22Rv1 (cell line): Measurements from ENCODE around the gene PSMC6.

ENCODE experiments used
- H3K27ac ChIP-seq: fragments of 450-650 bp; 2 replicates; pipeline ENCODE4 v1.5.1; 2017
- ZFX ChIP-seq: fragments of 450-650 bp; IDR thresholded peaks from 2 replicates; pipeline ENCODE4 v1.6.1; 2017; ENCODE audit warnings: antibody characterized with exemption, borderline replicate concordance
- TF ChIP-seq, protein P1 (sequence below): fragments of 450-650 bp; IDR thresholded peaks from 2 replicates; pipeline ENCODE4 v1.5.1; 2017; ENCODE audit warnings: mild to moderate bottlenecking

Gene PSMC6

GRCh38 chr14:52733824-52734223 is 26.8 kb downstream of the PSMC6 start:
- TF ChIP-seq, protein P1, sequence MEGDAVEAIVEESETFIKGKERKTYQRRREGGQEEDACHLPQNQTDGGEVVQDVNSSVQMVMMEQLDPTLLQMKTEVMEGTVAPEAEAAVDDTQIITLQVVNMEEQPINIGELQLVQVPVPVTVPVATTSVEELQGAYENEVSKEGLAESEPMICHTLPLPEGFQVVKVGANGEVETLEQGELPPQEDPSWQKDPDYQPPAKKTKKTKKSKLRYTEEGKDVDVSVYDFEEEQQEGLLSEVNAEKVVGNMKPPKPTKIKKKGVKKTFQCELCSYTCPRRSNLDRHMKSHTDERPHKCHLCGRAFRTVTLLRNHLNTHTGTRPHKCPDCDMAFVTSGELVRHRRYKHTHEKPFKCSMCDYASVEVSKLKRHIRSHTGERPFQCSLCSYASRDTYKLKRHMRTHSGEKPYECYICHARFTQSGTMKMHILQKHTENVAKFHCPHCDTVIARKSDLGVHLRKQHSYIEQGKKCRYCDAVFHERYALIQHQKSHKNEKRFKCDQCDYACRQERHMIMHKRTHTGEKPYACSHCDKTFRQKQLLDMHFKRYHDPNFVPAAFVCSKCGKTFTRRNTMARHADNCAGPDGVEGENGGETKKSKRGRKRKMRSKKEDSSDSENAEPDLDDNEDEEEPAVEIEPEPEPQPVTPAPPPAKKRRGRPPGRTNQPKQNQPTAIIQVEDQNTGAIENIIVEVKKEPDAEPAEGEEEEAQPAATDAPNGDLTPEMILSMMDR: no peak
- no peak for TF ChIP-seq ZFX
- no peak overlapping the region for H3K27ac ChIP-seq

GRCh38 chr14:52735921-52736489 is 29.0 kb downstream of the PSMC6 start:
- no peak overlapping the region for H3K27ac ChIP-seq
- TF ChIP-seq ZFX: no peak
- TF ChIP-seq, protein P1: no peak

DNA sequence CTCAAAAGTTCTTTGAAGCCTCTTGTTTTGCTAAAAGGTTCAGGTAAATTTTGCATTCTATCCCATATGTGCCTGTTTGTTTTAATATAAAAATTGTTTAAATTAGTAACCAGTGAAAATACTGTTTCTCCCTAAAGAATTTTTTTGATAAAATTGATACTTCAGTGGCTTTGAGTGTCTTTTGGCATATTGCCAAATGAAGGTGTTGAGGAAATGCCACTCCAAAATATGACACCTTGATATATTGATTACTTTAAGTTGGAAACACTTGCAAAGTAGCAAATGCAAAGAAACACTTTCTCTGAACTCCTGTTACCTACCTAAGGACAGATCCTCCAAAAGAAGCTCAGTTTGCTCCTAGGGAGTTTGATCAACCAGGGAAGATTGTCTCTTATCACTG is 31.4 kb downstream of the PSMC6 start:
- TF ChIP-seq, protein P1: no peak
- TF ChIP-seq ZFX: no peak
- no peak overlapping the region for H3K27ac ChIP-seq

GRCh38 chr14:52740751-52741150 is 33.8 kb downstream of the PSMC6 start:
- no peak for TF ChIP-seq ZFX
- TF ChIP-seq, protein P1: no peak

DNA sequence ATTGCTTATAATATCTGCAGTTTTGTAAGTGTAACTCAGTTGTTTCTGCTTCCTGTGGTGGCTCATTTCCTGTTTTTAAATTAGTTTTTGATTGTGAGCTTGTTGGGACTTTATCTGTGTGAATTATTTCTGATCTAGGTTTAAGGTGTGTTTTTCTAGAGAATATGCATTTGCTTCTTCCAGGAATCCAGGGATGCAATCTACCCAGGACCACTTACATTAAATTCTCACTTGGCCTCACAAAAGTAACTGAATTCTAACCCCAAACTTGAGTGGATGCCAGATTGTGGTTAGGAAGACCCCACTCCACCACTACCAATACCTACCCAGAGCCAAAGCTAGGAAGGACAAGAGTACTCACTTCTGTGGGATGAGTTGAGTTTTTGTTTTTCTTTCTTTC is 34.9 kb downstream of the PSMC6 start:
- no peak for TF ChIP-seq ZFX
- TF ChIP-seq, protein P1: no peak
- no peak overlapping the region for H3K27ac ChIP-seq

More at GRCh38 chr14:52740751-52741150, 33.8 kb downstream of the PSMC6 start:
- no peak overlapping the region for H3K27ac ChIP-seq

DNA sequence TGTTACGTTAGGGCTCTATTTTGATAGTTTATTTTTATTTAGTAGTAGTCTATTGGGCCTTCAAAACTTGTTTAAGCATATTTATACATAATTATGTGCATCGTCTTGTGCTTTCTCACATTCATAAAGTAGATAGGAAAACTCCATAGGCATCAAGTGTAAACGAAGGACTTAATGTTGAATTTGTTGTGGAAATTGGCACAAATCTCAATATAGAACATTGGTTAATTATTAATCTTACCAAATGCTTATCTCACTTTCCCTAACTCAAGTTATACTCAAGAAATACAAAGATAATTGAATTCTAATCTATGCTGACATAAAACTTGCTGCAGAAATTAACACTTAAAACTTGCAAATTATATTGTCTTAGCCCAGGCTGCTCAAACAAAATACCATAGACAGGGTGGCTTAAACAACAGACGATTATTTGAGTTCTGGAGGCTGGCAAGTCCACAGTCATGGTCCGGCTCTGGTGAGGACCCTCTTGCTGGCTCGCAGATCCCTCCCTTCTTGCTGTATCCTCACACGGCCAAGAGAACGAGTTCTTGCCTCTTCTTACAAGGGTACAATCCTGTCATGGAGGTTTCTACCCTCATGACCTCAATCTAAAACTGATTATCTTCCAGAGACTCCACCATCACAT is 41.8 kb downstream of the PSMC6 start:
- TF ChIP-seq ZFX: no peak
- TF ChIP-seq, protein P1: no peak
- H3K27ac ChIP-seq: peak overlapping the region; percentile 79

DNA sequence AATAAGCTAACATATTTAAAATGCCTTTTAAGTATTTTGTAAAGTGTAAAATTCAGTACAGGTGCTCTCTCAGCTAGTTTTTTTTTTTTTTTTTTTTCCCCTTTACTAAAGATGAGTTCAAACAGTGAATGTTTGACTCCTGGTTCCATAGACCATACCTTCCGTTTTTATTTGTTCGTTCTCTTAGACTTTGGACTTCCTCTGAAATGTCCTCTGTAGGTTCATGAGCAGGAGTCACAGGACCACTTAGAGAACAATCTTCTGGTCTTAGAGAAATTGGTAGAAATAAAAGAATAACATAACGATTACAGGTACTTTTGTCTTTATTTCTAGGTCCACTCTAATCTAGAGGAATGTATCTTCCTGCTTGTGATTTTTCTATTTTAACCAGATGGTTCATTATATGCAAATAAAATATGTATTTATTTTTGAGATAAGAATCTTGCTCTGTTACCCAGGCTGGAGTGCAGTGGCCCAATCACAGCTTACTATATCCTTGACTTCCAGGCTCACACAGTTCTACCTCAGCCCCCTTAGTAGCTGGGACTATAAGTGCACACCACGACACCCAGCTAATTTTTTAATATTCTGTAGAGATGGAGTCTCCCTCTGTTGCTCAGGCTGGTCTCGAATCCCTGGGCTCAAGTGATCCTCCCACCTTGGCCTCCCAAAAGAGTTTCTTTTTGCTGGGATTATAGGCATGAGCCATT is 48.8 kb downstream of the PSMC6 start:
- TF ChIP-seq ZFX: no peak
- TF ChIP-seq, protein P1: no peak
- H3K27ac ChIP-seq: peak overlapping the region; percentile 89
